ENCODE data around the gene MGAT4C. TPM values are rescaled to one million over a fixed set of nuclear protein-coding genes. Genes with fewer than 3 reads are reported as not detected.

MGAT4C gene
- total RNA-seq, 4 donors from 2014 or later, result under 0.01 to 2.5 (median 0.31) TPM

- Histone ChIP-seq H3K9me3 (no peaks in the 10 kb centered on the region), H3K4me3 (no peak overlapping the region), H3K27me3 (no peaks in the 10 kb centered on the region), H3K27ac (no peak overlapping the region), H3K4me1 (no peaks in the 10 kb centered on the region), H3K36me3 (no peaks in the 10 kb centered on the region)
- no peak for DNase-seq
- TF ChIP-seq POLR2A (IDR thresholded peaks at IDR 0.05) (no peak), CTCF (IDR thresholded peaks at IDR 0.05) (no peak)
- intact Hi-C loops (cut with DNase I; ENCODE audit: low total_unique reads), result no loop called here
Observed at GRCh38 chr12:86283620-86284019, 27.4 kb upstream of the MGAT4C start.

DNA sequence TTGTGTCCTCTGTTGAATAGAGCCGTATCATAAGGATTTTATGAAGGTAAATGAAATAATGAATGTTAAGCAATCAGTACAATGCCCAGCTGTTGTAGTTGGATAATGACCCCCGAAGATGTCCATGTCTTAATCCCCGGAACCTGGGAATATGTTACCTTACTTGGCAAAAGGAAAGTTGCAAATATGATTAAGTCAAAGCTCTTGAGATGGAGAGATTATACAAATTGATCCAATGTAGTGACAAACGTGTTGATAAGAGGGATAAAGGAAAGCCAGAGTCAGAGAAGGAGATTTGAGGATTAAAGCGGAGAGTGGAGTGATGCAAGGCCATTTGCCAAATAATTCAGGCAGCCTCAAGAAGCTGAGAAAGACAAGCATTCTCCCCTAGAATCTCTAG lies 19.2 kb upstream of the MGAT4C start:
- DNase-seq, result no peak
- Histone ChIP-seq H3K4me1 (no peaks in the 10 kb centered on the region), H3K9me3 (no peaks in the 10 kb centered on the region), H3K27me3 (no peaks in the 10 kb centered on the region), H3K27ac (no peak overlapping the region), H3K4me3 (no peak overlapping the region), H3K36me3 (no peaks in the 10 kb centered on the region)
- TF ChIP-seq POLR2A (IDR thresholded peaks at IDR 0.05) (no peak), CTCF (IDR thresholded peaks at IDR 0.05) (no peak)
- intact Hi-C loops (cut with DNase I; ENCODE audit: low total_unique reads), result no loop called here

DNA sequence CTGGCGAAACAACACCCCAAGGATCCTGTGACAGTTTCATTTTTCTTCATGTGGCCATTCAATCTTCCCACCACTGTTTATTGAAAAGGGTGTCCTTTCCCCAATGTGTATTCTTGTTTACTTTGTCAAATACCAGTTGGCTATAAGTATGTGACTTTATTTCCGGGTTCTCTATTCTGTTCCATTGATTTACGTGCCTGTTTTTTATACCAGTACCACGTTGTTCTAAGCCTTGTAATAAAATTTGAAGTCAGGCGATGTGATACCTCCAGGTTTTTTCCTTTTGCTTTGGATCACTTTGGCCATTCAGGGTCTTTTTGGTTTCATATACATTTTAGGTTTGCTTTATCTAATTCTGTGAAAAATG lies 9.1 kb upstream of the MGAT4C start:
- Histone ChIP-seq H3K36me3 (no peaks in the 10 kb centered on the region), H3K9me3 (no peaks in the 10 kb centered on the region), H3K4me3 (no peak overlapping the region), H3K27ac (no peak overlapping the region), H3K27me3 (no peaks in the 10 kb centered on the region), H3K4me1 (no peaks in the 10 kb centered on the region)
- intact Hi-C loops (cut with DNase I; ENCODE audit: low total_unique reads), result no loop called here
- no peak for TF ChIP-seq CTCF (IDR thresholded peaks at IDR 0.05)
- no peak for TF ChIP-seq POLR2A (IDR thresholded peaks at IDR 0.05)
- DNase-seq, result no peak

DNA sequence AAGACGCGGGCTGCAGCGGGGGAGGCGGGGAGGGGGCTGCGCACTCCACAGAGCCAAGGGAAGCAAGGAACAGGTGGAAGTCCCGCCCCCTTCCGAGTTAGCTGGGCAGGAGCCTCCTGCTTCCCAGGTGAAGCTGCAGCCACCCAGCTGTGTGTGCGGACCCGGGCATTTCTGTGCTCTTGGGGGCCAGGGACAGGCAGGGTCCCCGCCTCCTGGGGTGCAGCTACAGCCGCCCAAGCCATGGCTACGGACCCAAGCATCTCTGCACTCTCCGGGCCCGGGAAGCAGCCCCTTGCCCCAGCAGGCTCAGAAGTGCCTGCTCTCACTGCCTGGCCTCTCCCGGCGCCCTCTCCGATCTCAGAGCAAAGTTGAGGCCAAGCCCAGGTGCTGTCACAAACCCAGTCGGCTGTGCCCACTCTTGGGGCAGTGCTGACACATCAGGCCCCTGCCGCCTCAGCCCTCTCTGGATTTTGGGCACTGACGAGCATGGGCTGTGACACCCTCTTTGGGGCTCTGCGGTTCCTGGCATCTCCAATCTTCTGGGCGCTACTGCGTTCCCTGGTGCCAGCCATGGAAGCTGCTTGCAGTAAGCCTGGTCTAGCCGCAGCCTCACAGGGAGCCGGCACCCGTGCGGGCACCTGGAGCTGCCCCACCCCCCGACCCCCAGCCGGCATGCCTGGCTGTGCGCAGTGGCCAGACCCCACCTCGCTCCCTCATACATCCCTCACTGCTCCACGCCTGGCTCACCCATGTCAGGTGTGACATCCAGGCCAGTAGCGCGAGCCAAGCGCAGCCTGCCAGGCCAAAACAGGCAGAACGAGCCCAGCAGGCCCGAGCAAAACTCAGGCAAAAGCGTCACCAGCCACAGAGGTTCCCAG lies 8.5 kb upstream of the MGAT4C start:
- no peak for DNase-seq
- no peaks in the 10 kb centered on the region for H3K36me3 ChIP-seq
- no peaks in the 10 kb centered on the region for H3K4me1 ChIP-seq
- no peak overlapping the region for H3K27ac ChIP-seq
- TF ChIP-seq CTCF (IDR thresholded peaks at IDR 0.05) (no peak), POLR2A (IDR thresholded peaks at IDR 0.05) (no peak)
- no peaks in the 10 kb centered on the region for H3K27me3 ChIP-seq
- intact Hi-C loops (cut with DNase I; ENCODE audit: low total_unique reads), result no loop called here
- no peaks in the 10 kb centered on the region for H3K9me3 ChIP-seq
- H3K4me3 ChIP-seq, result no peak overlapping the region

DNA sequence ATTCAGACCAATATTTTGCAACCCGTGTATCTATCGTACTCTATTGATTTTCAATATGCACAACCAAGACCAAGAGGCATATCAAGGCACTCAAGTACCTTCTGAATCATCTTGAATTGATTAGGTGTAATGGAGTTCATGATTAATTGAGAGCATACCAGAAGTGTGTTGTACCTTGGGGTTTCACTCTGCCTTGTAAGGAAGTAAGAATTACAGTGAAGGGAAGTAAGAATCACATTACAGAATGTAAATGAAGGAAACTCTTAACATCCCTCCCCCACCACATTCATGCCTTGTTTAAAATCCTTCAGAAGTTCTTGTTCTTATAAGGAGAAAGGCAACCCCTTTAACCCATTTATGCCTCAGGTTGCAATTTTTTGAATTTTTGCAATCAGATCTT lies 5.4 kb upstream of the MGAT4C start:
- Histone ChIP-seq H3K27me3 (no peaks in the 10 kb centered on the region), H3K36me3 (no peaks in the 10 kb centered on the region), H3K4me3 (no peak overlapping the region), H3K4me1 (no peaks in the 10 kb centered on the region), H3K27ac (no peak overlapping the region), H3K9me3 (no peaks in the 10 kb centered on the region)
- TF ChIP-seq POLR2A (IDR thresholded peaks at IDR 0.05) (no peak), CTCF (IDR thresholded peaks at IDR 0.05) (no peak)
- no peak for DNase-seq
- intact Hi-C loops (cut with DNase I; ENCODE audit: low total_unique reads), result no loop called here
